ENCODE results near the gene SCN10A. TPM values are rescaled to one million over a fixed set of nuclear protein-coding genes. Genes with fewer than 3 reads are reported as not detected.

Gene SCN10A
- total and polyA plus RNA-seq, 2 experiments from 2014 or later, result not detected

GRCh38 chr3:38724392-38724736 lies 91.7 kb downstream of the SCN10A start:
- no peaks in the 10 kb centered on the region for H3K79me2 ChIP-seq
- no peaks in the 10 kb centered on the region for H3K9me3 ChIP-seq (ENCODE audit: low read depth)
- no peaks in the 10 kb centered on the region for H3K36me3 ChIP-seq (replicated peaks; ENCODE audit: insufficient read depth, low read depth)
- no peaks in the 10 kb centered on the region for H3K4me1 ChIP-seq (ENCODE audit: insufficient read depth)
- TF ChIP-seq EZH2 (IDR thresholded peaks at IDR 0.05; ENCODE audit: borderline replicate concordance), result no peak
- no peak overlapping the region for H3K27ac ChIP-seq
- WGBS (ENCODE audit: low lambda C conversion rate, missing lambda C conversion rate), result 85% methylated on average over 2 of the region's 2 CpGs
- H3K9me2 ChIP-seq (replicated peaks; ENCODE audit: insufficient read depth), result no peaks in the 10 kb centered on the region
- H3K4me3 ChIP-seq, result no peak overlapping the region
- H2AFZ ChIP-seq, result no peak overlapping the region
- H3K27me3 ChIP-seq, result peaks cover 9% of the 10 kb centered on the region
- no peaks in the 10 kb centered on the region for H4K20me1 ChIP-seq (ENCODE audit: insufficient read depth, poor library complexity, severe bottlenecking)
- DNase-seq (ENCODE audit: low spot score), result no peak
- H3K4me2 ChIP-seq, result no peak overlapping the region

- WGBS (ENCODE audit: low lambda C conversion rate, missing lambda C conversion rate), result 52% methylated on average over 16 of the region's 16 CpGs
- H2AFZ ChIP-seq, result no peak overlapping the region
These were observed 92.2 kb downstream of the SCN10A start for GRCh38 chr3:38723569-38724391.

GRCh38 chr3:38722781-38723568 lies 93.0 kb downstream of the SCN10A start:
- Histone ChIP-seq H3K9me2 (replicated peaks; ENCODE audit: insufficient read depth) (no peaks in the 10 kb centered on the region), H4K20me1 (ENCODE audit: insufficient read depth, poor library complexity, severe bottlenecking) (no peaks in the 10 kb centered on the region), H3K9me3 (ENCODE audit: low read depth) (no peaks in the 10 kb centered on the region), H3K27ac (no peak overlapping the region), H2AFZ (no peak overlapping the region), H3K27me3 (peaks cover 9% of the 10 kb centered on the region), H3K4me2 (no peak overlapping the region), H3K4me3 (no peak overlapping the region), H3K36me3 (replicated peaks; ENCODE audit: insufficient read depth, low read depth) (no peaks in the 10 kb centered on the region), H3K79me2 (no peaks in the 10 kb centered on the region), H3K4me1 (ENCODE audit: insufficient read depth) (no peaks in the 10 kb centered on the region)
- no peak for TF ChIP-seq CTCF (IDR thresholded peaks at IDR 0.05; ENCODE audit: poor library complexity)
- TF ChIP-seq EZH2 (IDR thresholded peaks at IDR 0.05; ENCODE audit: borderline replicate concordance), result no peak
- TF ChIP-seq EZH2phosphoT487 (IDR thresholded peaks at IDR 0.05; ENCODE audit: low read depth, severe bottlenecking, unreplicated experiment), result no peak
- DNase-seq (ENCODE audit: low spot score), result no peak
- WGBS (ENCODE audit: low lambda C conversion rate, missing lambda C conversion rate), result 84% methylated on average over 12 of the region's 12 CpGs

More at GRCh38 chr3:38723569-38724391, 92.2 kb downstream of the SCN10A start:
- Histone ChIP-seq H3K9me3 (ENCODE audit: low read depth) (no peaks in the 10 kb centered on the region), H3K9me2 (replicated peaks; ENCODE audit: insufficient read depth) (no peaks in the 10 kb centered on the region), H3K4me1 (ENCODE audit: insufficient read depth) (no peaks in the 10 kb centered on the region), H4K20me1 (ENCODE audit: insufficient read depth, poor library complexity, severe bottlenecking) (no peaks in the 10 kb centered on the region), H3K27me3 (peaks cover 9% of the 10 kb centered on the region), H3K79me2 (no peaks in the 10 kb centered on the region), H3K4me2 (no peak overlapping the region), H3K36me3 (replicated peaks; ENCODE audit: insufficient read depth, low read depth) (no peaks in the 10 kb centered on the region), H3K27ac (no peak overlapping the region), H3K4me3 (no peak overlapping the region)
- no peak for DNase-seq (ENCODE audit: low spot score)
- no peak for TF ChIP-seq EZH2phosphoT487 (IDR thresholded peaks at IDR 0.05; ENCODE audit: low read depth, severe bottlenecking, unreplicated experiment)
- TF ChIP-seq EZH2 (IDR thresholded peaks at IDR 0.05; ENCODE audit: borderline replicate concordance), result no peak
- TF ChIP-seq CTCF (IDR thresholded peaks at IDR 0.05; ENCODE audit: poor library complexity), result no peak

GRCh38 chr3:38721207-38721772 lies 94.7 kb downstream of the SCN10A start:
- Histone ChIP-seq H3K36me3 (replicated peaks; ENCODE audit: insufficient read depth, low read depth) (no peaks in the 10 kb centered on the region), H3K9me2 (replicated peaks; ENCODE audit: insufficient read depth) (no peaks in the 10 kb centered on the region), H3K4me3 (no peak overlapping the region), H3K27me3 (peaks cover 9% of the 10 kb centered on the region), H3K27ac (no peak overlapping the region), H3K4me1 (ENCODE audit: insufficient read depth) (no peaks in the 10 kb centered on the region), H3K79me2 (no peaks in the 10 kb centered on the region), H3K4me2 (no peak overlapping the region), H2AFZ (no peak overlapping the region), H4K20me1 (ENCODE audit: insufficient read depth, poor library complexity, severe bottlenecking) (no peaks in the 10 kb centered on the region), H3K9me3 (ENCODE audit: low read depth) (no peaks in the 10 kb centered on the region)
- TF ChIP-seq CTCF (IDR thresholded peaks at IDR 0.05; ENCODE audit: poor library complexity) (no peak), EZH2phosphoT487 (IDR thresholded peaks at IDR 0.05; ENCODE audit: low read depth, severe bottlenecking, unreplicated experiment) (no peak), EZH2 (IDR thresholded peaks at IDR 0.05; ENCODE audit: borderline replicate concordance) (no peak)
- DNase-seq (ENCODE audit: low spot score), result no peak
- WGBS (ENCODE audit: low lambda C conversion rate, missing lambda C conversion rate), result 95% methylated on average over 5 of the region's 5 CpGs

Measured in hepatocyte (in vitro differentiated cells).